Frontal cortex (tissue), 4 donors: Measurements from ENCODE around the gene LRRC34. TPM values are rescaled to one million over a fixed set of nuclear protein-coding genes. Genes with fewer than 3 reads are reported as not detected.

Experiments
- DNase-seq, 2 donors: peaks; one replicate each; pipeline ENCODE4 v3.0.0; 2012; ENCODE audit warnings: low spot score in 2 of 2
- FAIRE-seq: peaks from 2 replicates; lab custom pipeline; 2012; peaks lifted over from hg19 to GRCh38; lab: Jason Lieb, UNC
- total RNA-seq: library from RNA; depleted of rRNA; stranded (reverse); fragments of >200 nt; gene quantifications from one replicate; pipeline ENCODE4 v1.2.3, GENCODE V29; 2014
- donor health status: control.
- donor health status: control.
- donor health status: control.

Gene LRRC34, protein sequence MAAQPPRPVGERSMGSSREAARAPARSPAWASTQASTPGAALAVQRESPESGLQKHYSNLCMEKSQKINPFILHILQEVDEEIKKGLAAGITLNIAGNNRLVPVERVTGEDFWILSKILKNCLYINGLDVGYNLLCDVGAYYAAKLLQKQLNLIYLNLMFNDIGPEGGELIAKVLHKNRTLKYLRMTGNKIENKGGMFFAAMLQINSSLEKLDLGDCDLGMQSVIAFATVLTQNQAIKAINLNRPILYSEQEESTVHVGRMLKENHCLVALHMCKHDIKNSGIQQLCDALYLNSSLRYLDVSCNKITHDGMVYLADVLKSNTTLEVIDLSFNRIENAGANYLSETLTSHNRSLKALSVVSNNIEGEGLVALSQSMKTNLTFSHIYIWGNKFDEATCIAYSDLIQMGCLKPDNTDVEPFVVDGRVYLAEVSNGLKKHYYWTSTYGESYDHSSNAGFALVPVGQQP
- total RNA-seq: 5.3 TPM

DNA sequence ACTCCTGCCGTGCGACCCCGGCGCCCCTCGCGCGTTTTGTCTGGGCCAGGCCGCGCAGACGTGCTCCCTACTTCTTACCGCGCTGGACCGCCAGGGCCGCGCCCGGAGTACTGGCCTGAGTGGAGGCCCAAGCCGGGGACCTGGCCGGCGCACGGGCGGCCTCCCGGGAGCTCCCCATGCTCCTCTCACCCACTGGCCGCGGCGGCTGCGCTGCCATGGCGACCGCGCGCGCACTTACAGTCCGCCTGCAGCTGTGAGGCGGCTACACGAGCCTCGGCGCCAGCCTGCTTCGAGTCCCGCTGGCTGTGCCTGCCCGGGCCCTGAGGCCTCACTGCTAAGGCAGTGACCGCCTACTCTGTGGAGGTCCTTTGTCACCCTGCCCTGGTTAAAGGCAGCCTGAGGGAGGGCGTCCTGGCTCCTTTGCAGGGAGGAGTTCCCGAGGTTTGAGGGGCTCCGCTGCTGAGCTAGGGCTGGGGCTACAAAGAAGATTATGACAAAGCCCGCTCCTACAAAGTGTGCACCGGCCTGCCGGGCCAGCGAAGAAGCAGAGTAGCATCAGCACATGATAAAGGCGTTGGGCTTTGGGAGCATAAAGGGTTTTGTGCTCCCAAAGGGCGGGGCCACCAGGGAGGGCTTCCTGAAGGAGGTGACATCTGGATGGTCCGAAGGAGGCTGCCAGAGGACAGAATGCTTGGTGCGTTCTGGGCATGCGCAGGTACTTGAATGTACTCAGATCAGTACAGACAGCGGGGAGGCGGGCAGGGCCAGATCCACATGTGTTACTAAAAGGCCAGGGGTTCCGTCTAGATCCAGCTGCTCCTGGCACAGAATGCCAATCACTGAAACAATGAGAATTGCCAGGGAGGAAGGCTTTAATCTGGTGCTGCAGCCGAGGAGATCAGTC is at the start of gene LRRC34, which contains the start of gene LRRIQ4:
Gene LRRC34 (minus strand): TSS at position 573 of the 904 bp plus-strand sequence. CDS start 356 bp downstream, at position 217.
Gene LRRIQ4 (plus strand): TSS at position 539 of the 904 bp plus-strand sequence. CDS start 9,052 bp downstream, outside the sequence.
- DNase-seq (peak; percentile 43 to 52), FAIRE-seq (no peak)

DNA sequence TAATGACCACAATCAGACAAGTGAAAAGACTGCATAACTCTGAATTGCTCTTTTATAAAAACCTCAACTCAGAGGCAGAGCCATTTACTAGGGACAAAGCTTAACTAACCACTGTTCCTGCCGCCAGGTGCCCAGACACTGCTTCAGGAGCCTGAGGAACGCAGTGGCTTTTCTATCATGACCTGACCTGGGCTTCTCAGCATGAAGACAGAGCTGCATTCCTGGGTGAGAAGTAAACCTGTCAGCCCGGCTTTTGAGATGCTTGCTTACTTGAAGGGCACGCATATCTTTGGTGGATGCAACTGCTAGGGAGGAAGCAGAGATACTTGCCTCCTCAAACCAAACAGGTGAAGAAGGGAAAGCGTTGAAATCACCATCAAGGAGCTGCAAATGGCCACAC is 49.2 kb upstream of the LRRC34 start:
- DNase-seq: no peak
- no peak for FAIRE-seq

DNA sequence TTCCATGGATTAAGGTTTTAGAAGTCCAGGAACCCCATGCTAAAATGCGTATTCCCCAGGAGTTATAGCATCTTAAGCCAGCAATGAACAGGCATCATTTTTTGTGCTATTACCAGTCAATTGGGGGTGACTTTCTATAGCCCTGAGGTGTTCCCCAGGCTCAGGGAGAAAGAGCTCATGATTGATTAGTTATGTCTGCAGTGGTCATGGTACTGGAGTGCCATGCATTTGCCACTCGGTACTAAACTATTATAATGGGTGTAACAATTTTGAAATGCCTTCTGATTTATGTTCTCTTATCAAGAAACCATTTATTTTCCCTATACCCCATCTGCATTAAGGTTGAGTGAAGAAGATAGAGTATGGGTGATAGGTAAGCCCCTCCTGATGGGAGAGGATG is 45.1 kb upstream of the LRRC34 start:
- no peak for FAIRE-seq

DNA sequence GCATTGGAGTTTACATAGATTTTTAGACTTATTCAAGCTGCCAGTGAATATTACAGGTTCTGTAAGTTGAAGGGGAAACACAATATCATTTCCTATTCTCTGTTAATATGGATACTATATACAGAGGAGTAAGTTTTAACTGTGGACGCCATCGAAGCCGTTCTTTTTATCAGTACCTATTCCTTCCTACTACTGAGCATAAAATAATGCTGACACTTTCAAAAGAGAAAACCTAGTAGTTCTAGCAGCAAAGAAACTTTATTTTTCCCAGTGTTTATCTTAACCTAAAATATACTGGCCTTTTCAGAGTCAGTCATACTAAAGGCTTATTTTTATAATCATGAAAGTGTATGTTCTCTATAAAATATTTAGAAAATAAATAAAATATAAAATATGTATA is 42.8 kb upstream of the LRRC34 start:
- DNase-seq (no peak), FAIRE-seq (no peak)

More for the DNA sequence above, 45.1 kb upstream of the LRRC34 start:
- DNase-seq: no peak

DNA sequence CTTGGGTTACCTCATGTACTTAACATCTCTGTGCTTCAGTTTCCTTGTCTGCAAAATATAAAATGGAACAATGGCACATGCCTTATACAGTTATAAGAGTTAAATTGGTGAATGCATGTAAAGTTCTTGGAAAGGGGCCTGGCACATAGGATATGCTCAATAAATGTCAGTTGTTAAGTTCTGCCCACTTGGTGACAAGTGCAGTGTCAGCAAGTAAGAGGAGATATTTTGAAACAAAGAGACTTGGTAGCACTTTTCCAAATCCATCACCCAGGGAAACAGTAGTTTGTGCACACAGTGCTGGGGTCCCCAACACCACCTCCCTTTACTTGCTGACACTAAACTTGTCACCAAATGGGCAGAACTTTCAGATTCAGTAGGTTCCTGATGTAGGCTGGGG is 37.9 kb upstream of the LRRC34 start:
- DNase-seq (no peak), FAIRE-seq (no peak)

DNA sequence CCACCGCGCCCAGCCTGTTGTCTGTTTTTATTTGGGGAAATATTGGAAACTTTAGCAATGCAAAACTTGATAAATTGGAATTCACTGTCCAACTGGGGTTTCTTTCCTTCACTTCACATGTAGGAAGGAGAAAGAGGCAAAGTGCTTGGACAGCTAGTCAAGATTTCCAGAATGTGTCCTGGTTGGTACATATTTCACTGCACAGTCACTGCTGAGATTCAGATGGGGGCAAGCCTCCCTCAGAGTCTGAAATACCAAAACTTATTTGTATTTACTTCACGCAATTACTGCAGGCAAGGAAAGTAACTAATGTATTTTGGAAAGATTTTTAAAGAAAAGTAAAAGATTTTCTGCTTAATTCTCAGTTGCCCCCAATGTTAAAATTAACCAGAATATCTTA is 36.0 kb upstream of the LRRC34 start:
- FAIRE-seq: no peak

DNA sequence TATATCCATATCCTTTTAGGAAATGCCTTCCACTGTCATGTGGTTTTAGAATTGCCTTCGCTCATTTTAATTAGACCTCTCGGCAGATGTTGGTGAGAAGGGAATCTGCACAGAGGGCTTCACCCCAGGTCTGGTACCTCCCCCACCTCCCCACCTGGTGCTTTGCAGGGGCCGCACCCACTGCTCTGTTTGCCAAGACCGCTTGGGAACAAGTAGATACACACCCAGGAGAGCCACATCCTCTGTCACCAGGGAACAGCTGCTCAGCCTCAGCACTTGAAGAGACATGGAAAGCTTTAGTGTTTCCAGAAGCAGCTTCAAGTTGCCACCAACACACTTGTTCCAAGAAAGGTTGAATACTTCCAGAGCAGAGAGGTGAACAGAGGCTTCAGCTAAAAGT is 35.2 kb upstream of the LRRC34 start:
- no peak for DNase-seq
- no peak for FAIRE-seq

More for the DNA sequence above, 36.0 kb upstream of the LRRC34 start:
- no peak for DNase-seq

DNA sequence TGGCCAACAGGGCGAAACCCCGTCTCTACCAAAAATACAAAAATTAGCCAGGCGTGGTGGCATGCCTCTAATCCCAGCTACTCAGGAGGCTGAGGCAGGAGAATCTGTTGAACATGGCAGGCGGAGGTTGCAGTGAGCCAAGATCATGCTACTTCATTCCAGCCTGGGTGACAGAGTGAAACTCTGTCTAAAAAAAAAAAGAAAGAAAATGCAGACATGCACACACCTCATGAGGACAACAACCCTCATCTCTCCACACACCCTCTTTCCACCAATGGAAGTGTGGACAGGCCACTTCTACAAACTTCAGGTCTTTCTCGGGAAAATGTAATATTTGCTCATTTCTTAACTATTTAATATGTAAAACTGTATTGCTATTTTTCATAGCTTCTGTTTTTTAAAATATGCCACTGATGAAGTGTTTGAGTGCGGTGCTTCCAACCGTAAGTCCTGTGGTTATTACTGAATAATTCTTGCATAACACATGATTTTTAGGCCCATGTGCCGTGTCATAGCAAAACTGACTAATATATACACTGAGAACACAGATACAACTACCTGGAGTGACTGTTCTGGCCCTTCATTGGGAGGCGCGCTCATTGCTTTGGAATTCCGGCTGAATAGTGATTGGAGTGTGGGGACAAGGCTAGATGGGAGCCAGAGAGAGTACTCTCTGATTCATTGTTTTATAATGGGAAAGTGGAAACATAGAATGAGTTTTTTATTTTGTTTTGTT is 33.9 kb upstream of the LRRC34 start:
- no peak for DNase-seq

DNA sequence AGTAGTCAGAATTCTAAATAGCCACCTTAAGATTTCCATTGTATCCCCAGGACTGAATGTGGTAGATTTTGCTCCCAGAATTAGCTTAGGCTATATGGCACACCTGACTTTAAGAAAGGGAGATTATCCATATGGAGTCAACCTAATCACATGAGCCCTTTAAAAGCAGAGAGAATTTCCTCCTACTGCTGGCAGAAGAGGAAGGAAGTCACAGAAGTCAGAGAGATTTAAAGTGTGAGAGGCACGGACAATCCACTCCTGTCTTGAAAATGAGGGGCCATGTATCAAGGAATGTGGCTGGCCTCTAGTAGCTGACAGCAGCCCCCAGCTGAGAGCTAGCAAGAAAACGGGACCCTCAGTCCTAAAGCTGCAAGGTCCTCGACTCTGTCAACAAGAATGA is 30.3 kb upstream of the LRRC34 start:
- FAIRE-seq (no peak), DNase-seq (no peak)

More for the DNA sequence above, 33.9 kb upstream of the LRRC34 start:
- no peak for FAIRE-seq

DNA sequence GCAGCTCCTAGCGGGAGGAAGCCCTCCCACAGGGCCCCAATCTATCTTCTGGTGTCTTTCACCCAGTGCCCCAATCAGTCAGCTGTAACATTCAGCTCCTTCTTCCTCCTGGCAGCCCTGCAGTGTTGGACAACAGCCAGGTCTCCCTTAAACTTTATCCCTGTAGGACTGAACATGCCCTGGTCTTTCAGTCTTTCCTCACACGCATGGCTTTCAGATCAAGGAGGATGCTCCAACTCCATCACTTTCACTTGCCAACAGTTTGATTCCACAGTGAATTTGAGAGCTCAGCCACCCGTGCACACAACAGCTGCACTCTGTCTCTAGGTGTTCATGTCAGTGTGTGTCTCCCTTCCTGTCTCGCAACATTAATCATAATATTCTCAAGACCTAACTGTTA is 28.5 kb upstream of the LRRC34 start:
- FAIRE-seq: no peak
- DNase-seq: no peak

DNA sequence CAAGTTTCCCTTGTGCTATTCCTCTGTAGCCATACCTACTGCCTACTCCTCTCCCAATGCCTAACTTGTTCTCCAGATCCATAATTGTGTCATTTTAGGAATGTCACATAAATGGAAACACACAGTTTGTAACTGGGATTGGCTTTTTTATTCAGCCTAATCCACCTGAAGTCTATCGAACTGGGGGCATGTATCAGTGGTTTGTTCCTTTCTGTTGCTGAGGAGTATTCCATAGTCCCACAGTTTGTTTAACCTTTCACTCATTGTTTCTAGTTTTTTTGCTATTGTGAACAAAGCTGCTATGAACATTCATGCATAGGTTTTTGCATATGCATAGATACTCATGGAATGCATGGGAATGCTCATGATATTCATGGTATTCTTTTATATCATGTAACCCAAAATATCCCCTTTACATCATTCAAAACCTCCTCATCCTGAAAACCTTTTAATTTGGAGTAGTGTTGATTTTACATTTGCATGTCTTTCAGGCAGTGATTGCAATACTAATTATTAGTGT is 25.9 kb upstream of the LRRC34 start:
- FAIRE-seq: no peak
- DNase-seq: no peak

DNA sequence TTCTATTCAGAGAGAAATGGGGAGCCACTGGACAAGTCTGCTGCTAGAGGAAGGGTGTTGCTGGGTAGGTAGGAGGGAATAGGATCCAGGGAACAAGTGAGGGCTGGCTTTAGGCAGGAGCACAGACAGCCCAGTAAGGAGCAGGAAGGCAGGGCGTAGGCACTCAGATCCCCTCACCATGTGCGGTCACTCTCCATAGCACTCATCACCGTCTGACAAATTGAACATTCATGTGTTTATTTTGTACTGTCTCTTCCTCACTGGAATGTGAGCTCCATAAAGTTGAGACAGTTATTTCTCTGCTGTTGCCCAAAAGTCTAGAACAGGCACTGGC is 24.2 kb upstream of the LRRC34 start:
- no peak for DNase-seq
- no peak for FAIRE-seq

DNA sequence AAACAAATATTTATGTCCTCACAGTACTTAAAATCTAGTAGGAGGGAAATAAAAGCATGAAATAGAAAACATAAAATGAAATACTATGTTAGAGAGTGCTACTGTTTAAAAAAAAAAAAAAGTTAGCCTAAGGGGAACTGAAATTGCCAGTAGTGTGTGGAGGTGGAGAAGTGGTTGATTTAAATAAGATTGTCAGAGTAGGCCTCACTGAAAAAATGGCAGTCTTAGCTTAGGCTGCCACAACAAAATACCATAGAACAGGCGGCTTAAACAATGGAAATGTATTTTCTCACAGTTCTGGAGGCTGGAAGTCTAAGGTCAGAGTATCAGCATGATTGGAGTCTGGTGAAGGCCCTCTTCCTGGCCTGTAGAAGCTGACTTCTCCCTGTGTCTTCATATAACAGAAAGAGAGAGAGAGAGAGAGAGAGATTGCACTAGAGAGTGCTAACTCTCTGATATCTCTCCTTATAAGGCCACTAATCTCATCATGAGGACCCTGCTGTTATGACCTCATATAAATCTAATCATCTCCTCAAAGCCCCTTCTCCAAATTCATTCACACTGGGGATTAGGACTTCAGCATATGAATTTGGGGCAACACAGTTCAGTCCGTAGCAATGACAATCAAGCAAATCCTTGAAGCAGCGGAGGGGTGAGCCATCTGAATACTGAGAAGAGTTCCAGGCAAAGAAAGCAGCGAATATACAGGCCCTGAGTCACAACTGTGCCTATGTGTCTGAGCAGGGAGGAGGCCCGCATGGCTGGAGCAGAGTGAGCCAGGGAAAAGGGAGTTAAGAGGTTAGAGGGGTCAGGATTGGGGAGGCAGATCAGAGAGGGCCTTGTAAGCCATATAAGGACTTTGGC is 23.6 kb upstream of the LRRC34 start:
- FAIRE-seq (no peak), DNase-seq (no peak)

DNA sequence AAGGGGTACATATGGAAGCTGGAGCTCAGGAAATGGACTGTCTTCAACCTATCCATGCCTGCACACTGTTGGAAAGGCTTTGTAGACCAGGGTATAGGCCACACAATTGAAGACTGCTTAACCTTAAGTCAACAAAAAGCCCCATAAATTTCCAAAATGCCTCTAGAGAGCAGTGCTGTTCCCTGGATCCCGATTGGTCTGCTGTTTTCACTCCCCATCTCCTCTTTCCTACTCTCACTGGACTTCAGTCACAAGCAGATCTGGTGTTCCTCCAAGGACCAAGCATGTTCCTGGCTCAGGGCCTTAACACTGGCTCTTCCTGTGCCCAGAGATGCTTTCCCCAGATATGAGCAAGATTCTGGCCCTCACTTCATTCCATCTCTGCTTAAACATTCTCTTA is 22.8 kb upstream of the LRRC34 start:
- DNase-seq (no peak), FAIRE-seq (no peak)

DNA sequence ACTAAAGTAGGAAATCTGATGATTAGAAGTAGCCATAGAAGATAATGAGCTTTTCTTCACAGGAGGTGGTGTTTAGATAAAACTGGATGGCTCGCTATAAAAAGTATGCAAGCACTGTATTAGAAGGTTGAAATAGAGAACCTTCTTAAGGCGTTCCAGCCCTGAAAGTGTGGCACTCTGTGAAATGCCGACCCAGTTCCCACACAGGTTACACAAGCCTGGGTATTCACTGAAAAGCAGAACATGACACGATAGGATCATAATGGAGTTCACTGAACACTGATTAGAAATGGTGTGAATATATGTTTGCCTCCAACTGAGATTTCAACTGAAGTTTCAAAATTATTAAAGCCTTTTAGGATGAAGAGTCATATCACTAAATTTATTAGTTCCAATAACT is 15.0 kb upstream of the LRRC34 start:
- FAIRE-seq (no peak), DNase-seq (no peak)

DNA sequence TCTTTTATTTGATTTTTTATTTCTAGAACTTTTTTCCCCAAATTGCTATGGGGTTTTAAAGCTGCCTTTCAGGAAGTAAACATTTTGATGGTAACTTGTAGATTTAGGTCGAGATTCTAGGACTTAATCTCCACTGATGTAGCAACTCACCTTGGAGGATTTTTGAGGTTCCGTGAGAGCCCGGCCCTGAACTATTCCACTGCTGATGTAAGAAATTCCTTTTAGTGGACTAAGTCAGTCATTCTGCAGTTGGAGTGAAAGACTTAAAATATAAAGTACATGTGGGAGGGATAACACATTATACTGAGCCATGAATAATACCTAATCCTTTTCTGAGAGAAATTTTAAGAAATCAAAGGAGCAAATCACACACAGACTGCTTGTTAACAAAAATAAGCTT is 12.6 kb upstream of the LRRC34 start:
- FAIRE-seq (no peak), DNase-seq (no peak)

DNA sequence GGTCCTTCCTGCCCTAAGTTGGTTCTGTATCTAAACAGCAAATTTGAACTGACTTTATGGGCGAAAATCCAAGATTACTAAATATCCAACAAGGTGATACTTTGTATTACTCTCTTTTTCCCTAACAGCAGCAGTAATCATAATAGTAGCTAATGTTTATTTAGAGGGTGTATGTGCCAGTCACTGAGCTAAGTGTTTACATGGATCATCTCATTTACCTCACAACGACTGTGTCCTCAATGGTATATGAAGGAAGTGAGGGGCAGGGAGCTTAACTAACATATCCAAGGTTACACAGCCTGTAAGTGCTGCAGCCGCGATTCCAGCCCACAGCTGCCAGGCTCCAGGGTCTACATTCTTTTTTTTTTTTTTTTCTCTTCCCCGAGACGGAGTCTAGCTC is 10.3 kb upstream of the LRRC34 start:
- FAIRE-seq (no peak), DNase-seq (no peak)

DNA sequence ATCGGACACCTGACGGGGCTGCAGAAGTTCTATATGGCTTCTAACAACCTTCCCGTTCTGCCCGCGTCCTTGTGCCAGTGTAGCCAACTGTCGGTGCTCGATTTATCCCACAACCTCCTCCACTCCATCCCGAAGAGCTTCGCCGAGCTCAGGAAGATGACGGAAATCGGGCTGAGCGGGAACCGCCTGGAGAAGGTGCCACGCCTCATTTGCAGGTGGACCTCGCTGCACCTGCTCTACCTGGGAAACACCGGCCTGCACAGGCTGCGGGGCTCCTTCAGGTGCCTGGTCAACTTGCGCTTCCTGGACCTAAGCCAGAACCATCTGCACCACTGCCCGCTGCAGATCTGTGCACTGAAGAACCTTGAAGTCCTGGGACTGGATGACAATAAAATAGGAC is 9.8 kb upstream of the LRRC34 start:
- DNase-seq: no peak
- no peak for FAIRE-seq

DNA sequence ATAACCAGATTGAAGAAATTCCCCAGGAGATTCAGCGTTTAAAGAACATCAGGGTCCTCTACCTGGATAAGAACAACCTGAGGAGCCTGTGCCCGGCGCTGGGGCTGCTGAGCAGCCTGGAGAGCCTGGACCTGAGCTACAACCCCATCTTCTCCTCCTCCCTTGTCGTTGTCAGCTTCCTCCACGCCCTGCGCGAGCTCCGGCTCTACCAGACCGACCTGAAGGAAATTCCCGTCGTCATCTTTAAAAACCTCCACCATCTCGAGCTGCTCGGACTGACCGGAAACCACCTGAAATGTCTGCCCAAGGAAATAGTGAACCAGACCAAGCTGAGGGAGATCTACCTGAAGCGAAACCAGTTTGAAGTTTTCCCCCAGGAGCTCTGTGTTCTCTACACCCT is 9.4 kb upstream of the LRRC34 start:
- FAIRE-seq: no peak

More for the DNA sequence above, 9.4 kb upstream of the LRRC34 start:
- no peak for DNase-seq
